ENCODE measurements around the gene FOXRED1.

FOXRED1 gene

GRCh38 chr11:126225295-126225665 lies 43.7 kb upstream of the FOXRED1 start:
- H3K4me1 ChIP-seq (ENCODE audit: control insufficient read depth, low read length) = no peaks in the 10 kb centered on the region
- no peaks in the 10 kb centered on the region for H3K36me3 ChIP-seq (ENCODE audit: control insufficient read depth, low read length)
- no peaks in the 10 kb centered on the region for H3K9me2 ChIP-seq (replicated peaks; ENCODE audit: control insufficient read depth, low read length)
- H3K4me2 ChIP-seq (ENCODE audit: low read length) = no peak overlapping the region
- no peak overlapping the region for H3K27ac ChIP-seq (ENCODE audit: low read depth, low read length)
- no peaks in the 10 kb centered on the region for H4K20me1 ChIP-seq (ENCODE audit: control insufficient read depth, insufficient read depth, low read depth, low read length)
- H3K27me3 ChIP-seq (ENCODE audit: control insufficient read depth, low read length) = no peaks in the 10 kb centered on the region
- peaks cover 30% of the 10 kb centered on the region for H3K79me2 ChIP-seq (ENCODE audit: control insufficient read depth, low read length)
- no peak overlapping the region for H3K4me3 ChIP-seq (ENCODE audit: low read length)
- H3K9me3 ChIP-seq (ENCODE audit: control insufficient read depth, insufficient read depth, low read length) = no peaks in the 10 kb centered on the region
- H3F3A ChIP-seq (ENCODE audit: control insufficient read depth, insufficient read depth) = no peaks in the 10 kb centered on the region
- no peak for TF ChIP-seq EZH2phosphoT487 (IDR thresholded peaks at IDR 0.05; ENCODE audit: borderline replicate concordance, low read length)
- no peak for TF ChIP-seq CTCF (IDR thresholded peaks at IDR 0.05; ENCODE audit: low read depth, low read length, poor library complexity, severe bottlenecking)

- Histone ChIP-seq H3K9me2 (replicated peaks; ENCODE audit: control insufficient read depth, low read length) (no peaks in the 10 kb centered on the region), H3K36me3 (ENCODE audit: control insufficient read depth, low read length) (no peaks in the 10 kb centered on the region), H3K79me2 (ENCODE audit: control insufficient read depth, low read length) (peaks cover 23% of the 10 kb centered on the region), H3K4me1 (ENCODE audit: control insufficient read depth, low read length) (no peaks in the 10 kb centered on the region), H4K20me1 (ENCODE audit: control insufficient read depth, insufficient read depth, low read depth, low read length) (no peaks in the 10 kb centered on the region), H3K27ac (ENCODE audit: low read depth, low read length) (no peak overlapping the region), H3F3A (ENCODE audit: control insufficient read depth, insufficient read depth) (no peaks in the 10 kb centered on the region), H3K4me2 (ENCODE audit: low read length) (no peak overlapping the region), H3K9me3 (ENCODE audit: control insufficient read depth, insufficient read depth, low read length) (no peaks in the 10 kb centered on the region), H3K4me3 (ENCODE audit: low read length) (no peak overlapping the region), H3K27me3 (ENCODE audit: control insufficient read depth, low read length) (no peaks in the 10 kb centered on the region)
- TF ChIP-seq EZH2phosphoT487 (IDR thresholded peaks at IDR 0.05; ENCODE audit: borderline replicate concordance, low read length) (no peak), CTCF (IDR thresholded peaks at IDR 0.05; ENCODE audit: low read depth, low read length, poor library complexity, severe bottlenecking) (no peak)
Observed at GRCh38 chr11:126226334-126227084, 42.4 kb upstream of the FOXRED1 start.

GRCh38 chr11:126229858-126230540 lies 39.0 kb upstream of the FOXRED1 start:
- Histone ChIP-seq H4K20me1 (ENCODE audit: control insufficient read depth, insufficient read depth, low read depth, low read length) (no peaks in the 10 kb centered on the region), H3K27me3 (ENCODE audit: control insufficient read depth, low read length) (no peaks in the 10 kb centered on the region), H3K4me3 (ENCODE audit: low read length) (no peak overlapping the region)

More at GRCh38 chr11:126229858-126230540, 39.0 kb upstream of the FOXRED1 start:
- Histone ChIP-seq H3F3A (ENCODE audit: control insufficient read depth, insufficient read depth) (no peaks in the 10 kb centered on the region), H3K4me2 (ENCODE audit: low read length) (no peak overlapping the region), H3K4me1 (ENCODE audit: control insufficient read depth, low read length) (no peaks in the 10 kb centered on the region), H3K36me3 (ENCODE audit: control insufficient read depth, low read length) (no peaks in the 10 kb centered on the region), H3K79me2 (ENCODE audit: control insufficient read depth, low read length) (peaks cover under 1% of the 10 kb centered on the region; the same call in 1 of the 2 replicates), H3K9me3 (ENCODE audit: control insufficient read depth, insufficient read depth, low read length) (no peaks in the 10 kb centered on the region), H3K27ac (ENCODE audit: low read depth, low read length) (no peak overlapping the region), H3K9me2 (replicated peaks; ENCODE audit: control insufficient read depth, low read length) (no peaks in the 10 kb centered on the region)
- no peak for TF ChIP-seq EZH2phosphoT487 (IDR thresholded peaks at IDR 0.05; ENCODE audit: borderline replicate concordance, low read length)
- TF ChIP-seq CTCF (IDR thresholded peaks at IDR 0.05; ENCODE audit: low read depth, low read length, poor library complexity, severe bottlenecking) = no peak

Data from DOHH2 (cell line).